NCI-H524 treated with DMSO at 0.1 percent for 48 hours (cell line): Measurements from ENCODE around the gene AKR7A3.
"Not testable (repeated sequence)": the region's sequence is repeated elsewhere in the genome, so short reads cannot be mapped to it uniquely, and the experiment has no call there.

Source experiments
- DNase-seq: peaks from one replicate; lab custom pipeline; 2025; lab: John Stamatoyannopoulos, UW

AKR7A3 gene

GRCh38 chr1:19317126-19317910 is 28.7 kb upstream of the AKR7A3 start:
- no peak for DNase-seq

- DNase-seq = no peak
These were observed 27.0 kb upstream of the AKR7A3 start for GRCh38 chr1:19315378-19316198.

- no peak for DNase-seq
These were observed 25.7 kb upstream of the AKR7A3 start for GRCh38 chr1:19313961-19314882.

- DNase-seq = no peak
These were observed 25.0 kb upstream of the AKR7A3 start for GRCh38 chr1:19313636-19313959.

- no peak for DNase-seq
These were observed 24.4 kb upstream of the AKR7A3 start for GRCh38 chr1:19312782-19313635.

- peak; percentile 20 for DNase-seq
These were observed 23.6 kb upstream of the AKR7A3 start, which contains the start of the genes AKR7A2 and SLC66A1 for GRCh38 chr1:19311931-19312781. Gene AKR7A2, minus strand, starts transcription at chr1:19312144. Its CDS starts 20 bp downstream, at chr1:19312124. Gene SLC66A1, plus strand, starts transcription at chr1:19312326. Its CDS starts 5,352 bp downstream, at chr1:19317678.

GRCh38 chr1:19311503-19311930 is 22.9 kb upstream of the AKR7A3 start:
- DNase-seq = no peak

- DNase-seq = no peak
These were observed 22.3 kb upstream of the AKR7A3 start for GRCh38 chr1:19310720-19311502.

GRCh38 chr1:19310061-19310460 is 21.5 kb upstream of the AKR7A3 start:
- DNase-seq = no peak

- no peak for DNase-seq
These were observed 20.7 kb upstream of the AKR7A3 start for GRCh38 chr1:19309123-19309813.

- DNase-seq = no peak
These were observed 19.9 kb upstream of the AKR7A3 start for GRCh38 chr1:19308509-19308907.

- DNase-seq = no peak
These were observed 19.4 kb upstream of the AKR7A3 start for GRCh38 chr1:19307794-19308508.

GRCh38 chr1:19306941-19307340 is 18.4 kb upstream of the AKR7A3 start:
- no peak for DNase-seq

GRCh38 chr1:19305880-19306279 is 17.3 kb upstream of the AKR7A3 start:
- DNase-seq = no peak

GRCh38 chr1:19304081-19304480 is 15.5 kb upstream of the AKR7A3 start:
- not testable (repeated sequence) for DNase-seq

- DNase-seq = no peak
These were observed 11.6 kb upstream of the AKR7A3 start for GRCh38 chr1:19300211-19300610.

- no peak for DNase-seq
These were observed 6.1 kb upstream of the AKR7A3 start for GRCh38 chr1:19294638-19295037.

GRCh38 chr1:19289244-19289643 is 674 bp upstream of the AKR7A3 start:
- no peak for DNase-seq
